H1 (cell line): ENCODE results near the gene DUSP23. TPM values are rescaled to one million over a fixed set of nuclear protein-coding genes. Genes with fewer than 3 reads are reported as not detected.

Source experiments
- polyA plus RNA-seq, 7 experiments: library from polyadenylated mRNA; depleted of rRNA in 3 of 7; stranded (reverse) in 5 of 7; unstranded in 2 of 7; fragments of >200 nt in 5 of 7; fragments of 200-250 nt in 2 of 7; gene quantifications; 1 replicate in 5 of 7; 2 replicates in 1 of 7; 4 replicates in 1 of 7; pipeline versions ENCODE4 v1.2.1 to v1.2.3, GENCODE V29; 2011 to 2013; ENCODE audit warnings: missing spikeins in 2 of 7, mixed read lengths in 2 of 7
- total RNA-seq: library from RNA; stranded (reverse); fragmentation: NEBNext Ultra II Directional; extraction: Animal tissue kit (Norgen Biotek cat#: 25700); gene quantifications from 2 replicates; pipeline ENCODE4 v1.2.1, GENCODE V29; 2021
- TF ChIP-seq, protein P1 (sequence below): fragments of 300-600 bp; sonication (generic); IDR thresholded peaks from 2 replicates; pipeline ENCODE4 v1.7.1; 2012; ENCODE audit warnings: low read length, moderate library complexity, mild to moderate bottlenecking, inconsistent platforms; ENCODE audit not compliant: insufficient replicate concordance

DUSP23 gene
- total and polyA plus RNA-seq, 2 of the 8 experiments (the other 6 are each of a cell fraction or from before 2014, with no cell fraction given) = 45.8 to 80.1 TPM

DNA sequence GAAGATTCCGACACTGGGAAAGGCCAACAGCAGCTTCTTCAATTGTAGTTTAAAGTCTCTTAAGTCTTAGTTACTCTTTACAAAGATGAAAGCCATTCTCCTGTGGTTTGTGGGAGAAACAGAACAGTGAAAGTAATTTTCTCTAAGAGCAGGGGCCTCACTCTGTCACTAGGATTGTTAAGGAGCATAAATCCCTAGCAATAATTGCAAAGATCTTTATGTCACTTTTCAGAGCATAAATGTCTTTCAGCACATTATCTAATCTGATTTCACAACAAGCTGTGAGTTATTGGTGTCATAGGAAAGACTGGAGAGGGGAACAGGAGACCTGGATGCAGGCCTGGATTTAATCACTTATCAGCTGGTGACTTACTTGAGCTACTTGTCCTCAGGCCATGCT lies 32.4 kb upstream of the DUSP23 start (continued):
- TF ChIP-seq, protein P1, sequence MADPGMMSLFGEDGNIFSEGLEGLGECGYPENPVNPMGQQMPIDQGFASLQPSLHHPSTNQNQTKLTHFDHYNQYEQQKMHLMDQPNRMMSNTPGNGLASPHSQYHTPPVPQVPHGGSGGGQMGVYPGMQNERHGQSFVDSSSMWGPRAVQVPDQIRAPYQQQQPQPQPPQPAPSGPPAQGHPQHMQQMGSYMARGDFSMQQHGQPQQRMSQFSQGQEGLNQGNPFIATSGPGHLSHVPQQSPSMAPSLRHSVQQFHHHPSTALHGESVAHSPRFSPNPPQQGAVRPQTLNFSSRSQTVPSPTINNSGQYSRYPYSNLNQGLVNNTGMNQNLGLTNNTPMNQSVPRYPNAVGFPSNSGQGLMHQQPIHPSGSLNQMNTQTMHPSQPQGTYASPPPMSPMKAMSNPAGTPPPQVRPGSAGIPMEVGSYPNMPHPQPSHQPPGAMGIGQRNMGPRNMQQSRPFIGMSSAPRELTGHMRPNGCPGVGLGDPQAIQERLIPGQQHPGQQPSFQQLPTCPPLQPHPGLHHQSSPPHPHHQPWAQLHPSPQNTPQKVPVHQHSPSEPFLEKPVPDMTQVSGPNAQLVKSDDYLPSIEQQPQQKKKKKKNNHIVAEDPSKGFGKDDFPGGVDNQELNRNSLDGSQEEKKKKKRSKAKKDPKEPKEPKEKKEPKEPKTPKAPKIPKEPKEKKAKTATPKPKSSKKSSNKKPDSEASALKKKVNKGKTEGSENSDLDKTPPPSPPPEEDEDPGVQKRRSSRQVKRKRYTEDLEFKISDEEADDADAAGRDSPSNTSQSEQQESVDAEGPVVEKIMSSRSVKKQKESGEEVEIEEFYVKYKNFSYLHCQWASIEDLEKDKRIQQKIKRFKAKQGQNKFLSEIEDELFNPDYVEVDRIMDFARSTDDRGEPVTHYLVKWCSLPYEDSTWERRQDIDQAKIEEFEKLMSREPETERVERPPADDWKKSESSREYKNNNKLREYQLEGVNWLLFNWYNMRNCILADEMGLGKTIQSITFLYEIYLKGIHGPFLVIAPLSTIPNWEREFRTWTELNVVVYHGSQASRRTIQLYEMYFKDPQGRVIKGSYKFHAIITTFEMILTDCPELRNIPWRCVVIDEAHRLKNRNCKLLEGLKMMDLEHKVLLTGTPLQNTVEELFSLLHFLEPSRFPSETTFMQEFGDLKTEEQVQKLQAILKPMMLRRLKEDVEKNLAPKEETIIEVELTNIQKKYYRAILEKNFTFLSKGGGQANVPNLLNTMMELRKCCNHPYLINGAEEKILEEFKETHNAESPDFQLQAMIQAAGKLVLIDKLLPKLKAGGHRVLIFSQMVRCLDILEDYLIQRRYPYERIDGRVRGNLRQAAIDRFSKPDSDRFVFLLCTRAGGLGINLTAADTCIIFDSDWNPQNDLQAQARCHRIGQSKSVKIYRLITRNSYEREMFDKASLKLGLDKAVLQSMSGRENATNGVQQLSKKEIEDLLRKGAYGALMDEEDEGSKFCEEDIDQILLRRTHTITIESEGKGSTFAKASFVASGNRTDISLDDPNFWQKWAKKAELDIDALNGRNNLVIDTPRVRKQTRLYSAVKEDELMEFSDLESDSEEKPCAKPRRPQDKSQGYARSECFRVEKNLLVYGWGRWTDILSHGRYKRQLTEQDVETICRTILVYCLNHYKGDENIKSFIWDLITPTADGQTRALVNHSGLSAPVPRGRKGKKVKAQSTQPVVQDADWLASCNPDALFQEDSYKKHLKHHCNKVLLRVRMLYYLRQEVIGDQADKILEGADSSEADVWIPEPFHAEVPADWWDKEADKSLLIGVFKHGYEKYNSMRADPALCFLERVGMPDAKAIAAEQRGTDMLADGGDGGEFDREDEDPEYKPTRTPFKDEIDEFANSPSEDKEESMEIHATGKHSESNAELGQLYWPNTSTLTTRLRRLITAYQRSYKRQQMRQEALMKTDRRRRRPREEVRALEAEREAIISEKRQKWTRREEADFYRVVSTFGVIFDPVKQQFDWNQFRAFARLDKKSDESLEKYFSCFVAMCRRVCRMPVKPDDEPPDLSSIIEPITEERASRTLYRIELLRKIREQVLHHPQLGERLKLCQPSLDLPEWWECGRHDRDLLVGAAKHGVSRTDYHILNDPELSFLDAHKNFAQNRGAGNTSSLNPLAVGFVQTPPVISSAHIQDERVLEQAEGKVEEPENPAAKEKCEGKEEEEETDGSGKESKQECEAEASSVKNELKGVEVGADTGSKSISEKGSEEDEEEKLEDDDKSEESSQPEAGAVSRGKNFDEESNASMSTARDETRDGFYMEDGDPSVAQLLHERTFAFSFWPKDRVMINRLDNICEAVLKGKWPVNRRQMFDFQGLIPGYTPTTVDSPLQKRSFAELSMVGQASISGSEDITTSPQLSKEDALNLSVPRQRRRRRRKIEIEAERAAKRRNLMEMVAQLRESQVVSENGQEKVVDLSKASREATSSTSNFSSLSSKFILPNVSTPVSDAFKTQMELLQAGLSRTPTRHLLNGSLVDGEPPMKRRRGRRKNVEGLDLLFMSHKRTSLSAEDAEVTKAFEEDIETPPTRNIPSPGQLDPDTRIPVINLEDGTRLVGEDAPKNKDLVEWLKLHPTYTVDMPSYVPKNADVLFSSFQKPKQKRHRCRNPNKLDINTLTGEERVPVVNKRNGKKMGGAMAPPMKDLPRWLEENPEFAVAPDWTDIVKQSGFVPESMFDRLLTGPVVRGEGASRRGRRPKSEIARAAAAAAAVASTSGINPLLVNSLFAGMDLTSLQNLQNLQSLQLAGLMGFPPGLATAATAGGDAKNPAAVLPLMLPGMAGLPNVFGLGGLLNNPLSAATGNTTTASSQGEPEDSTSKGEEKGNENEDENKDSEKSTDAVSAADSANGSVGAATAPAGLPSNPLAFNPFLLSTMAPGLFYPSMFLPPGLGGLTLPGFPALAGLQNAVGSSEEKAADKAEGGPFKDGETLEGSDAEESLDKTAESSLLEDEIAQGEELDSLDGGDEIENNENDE = no peak
